Heart left ventricle (tissue), 16 donors: ENCODE measurements around the gene ASCC1. TPM values are rescaled to one million over a fixed set of nuclear protein-coding genes. Genes with fewer than 3 reads are reported as not detected.
A peak's percentile ranks its signal among the peaks of the same experiment; 100 is the strongest.

Experiments
- ATAC-seq, 4 donors: fragments of 200-7000 bp; cut with Tn5 transposase; one replicate each; pipeline ENCODE4 v1.9.1; 2020 to 2022; ENCODE audit warnings: moderate library complexity in 4 of 4, mild to moderate bottlenecking in 3 of 4, moderate number of reproducible peaks in 1 of 4
- DNase-seq, 5 donors: peaks; one replicate each; pipeline ENCODE4 v3.0.0-alpha.2; 2020
- H3K27ac ChIP-seq, 12 donors: fragments of 200-600 bp; sonication (generic) in 4 of 12; one replicate each; pipeline versions ENCODE4 v1.5.0 to v1.8.0; 2016 to 2022; ENCODE audit warnings: mild to moderate bottlenecking in 2 of 12
- H3K27me3 ChIP-seq, 9 donors: fragments of 200-600 bp; sonication (generic) in 2 of 9; one replicate each; pipeline versions ENCODE4 v1.5.1 to v1.8.0; 2016 to 2022; ENCODE audit warnings: mild to moderate bottlenecking in 3 of 9
- H3K36me3 ChIP-seq, 9 donors: fragments of 200-600 bp; sonication (generic) in 2 of 9; one replicate each; pipeline versions ENCODE4 v1.5.0 to v1.8.0; 2018 to 2022; ENCODE audit warnings: mild to moderate bottlenecking in 2 of 9
- H3K4me1 ChIP-seq, 12 donors: fragments of 200-600 bp; sonication (generic) in 4 of 12; one replicate each; pipeline versions ENCODE4 v1.5.0 to v1.8.0; 2016 to 2022; ENCODE audit warnings: mild to moderate bottlenecking in 3 of 12
- H3K4me3 ChIP-seq, 12 donors: fragments of 200-600 bp; sonication (generic) in 4 of 12; one replicate each; pipeline versions ENCODE4 v1.5.0 to v1.8.0; 2017 to 2022; ENCODE audit warnings: mild to moderate bottlenecking in 9 of 12, moderate library complexity in 4 of 12
- H3K9me3 ChIP-seq, 12 donors: fragments of 200-600 bp; sonication (generic) in 4 of 12; one replicate each; pipeline versions ENCODE4 v1.5.0 to v1.8.0; 2016 to 2022; ENCODE audit warnings: mild to moderate bottlenecking in 1 of 12
- POLR2A ChIP-seq, 2 donors: fragments of 450-650 bp; IDR thresholded peaks; one replicate each; pipeline ENCODE4 v1.6.1; 2017; ENCODE audit warnings: antibody characterized with exemption in 2 of 2, mild to moderate bottlenecking in 2 of 2, moderate library complexity in 2 of 2
- WGBS, 4 donors: extraction: QIAGEN DNeasy Blood & Tissue Kit in 2 of 4; methylation state at CpG; one replicate each; pipeline versions ENCODE4 v1.1.5 to v1.1.7; 2013 to 2018; 5-methylcytosine and 5-hydroxymethylcytosine counted together
- intact Hi-C, 10 donors: fragments of 100-400 bp; cut with DNase I; formaldehyde crosslinking; loops; one replicate each; pipeline versions ENCODE4 v1.11.1 to v1.14.2; 2022
- polyA plus RNA-seq, 2 donors: library from polyadenylated mRNA; stranded (reverse); fragments of 200-250 nt; gene quantifications; one replicate each; pipeline ENCODE4 v1.2.3, GENCODE V29; 2013
- total RNA-seq, 9 donors: library from RNA; depleted of rRNA in 2 of 9; stranded (reverse); fragments of >200 nt in 2 of 9; fragmentation: NEBNext Ultra II Directional in 3 of 9; extraction: Animal tissue kit (Norgen Biotek cat#: 25700) in 3 of 9; gene quantifications; one replicate each; pipeline versions ENCODE4 v1.1.0 to v1.2.4, GENCODE V29; 2016 to 2023
- TF ChIP-seq, protein P1 (sequence below), 12 donors: fragments of 200-600 bp; sonication (generic) in 4 of 12; IDR thresholded peaks; one replicate each; pipeline versions ENCODE4 v1.5.0 to v1.8.0; 2018 to 2022; ENCODE audit warnings: antibody characterized with exemption in 12 of 12, mild to moderate bottlenecking in 5 of 12
- donor health status: ischemic (EF 13 %, LVEDD 7.1; RV severe dilation, severe dysfunction).
- donor health status: healthy with polysubstance abuse.
- donor health status: DM: no; HTN: yes; CAD: no.
- donor health status: DM: no; HTN: no; CAD: no.
- donor health status: ischemic (EF 25% LVEDD 6.9; RV normal size, moderate dysfunction).
- donor health status: ischemic (EF 25% LVEDD 5.7; RV mildly dilated, moderate dysfunction).
- donor health status: healthy.
- donor health status: DM: yes; HTN: yes; CAD: no.
- donor health status: ischemic (EF 35%, LVEDD 5.7; RV mildly dilated, moderate dysfunction).
- donor health status: nonischemic (EF 11% LVEDD 7.7; RV severe dilation, severe dysfunction).
- donor health status: DM: yes; HTN: yes; CAD: no.
- donor health status: PGD.
- donor health status: ischemic (EF 29% LVEDD 5.4; RV normal size, mild dysfunction).
- donor health status: nonischemic (EF 23%, LVEDD 6.1; RV moderate dilation, normal function).

ASCC1 gene
- total and polyA plus RNA-seq, 11 donors, result 12.0 to 49.6 (median 35.3) TPM

DNA sequence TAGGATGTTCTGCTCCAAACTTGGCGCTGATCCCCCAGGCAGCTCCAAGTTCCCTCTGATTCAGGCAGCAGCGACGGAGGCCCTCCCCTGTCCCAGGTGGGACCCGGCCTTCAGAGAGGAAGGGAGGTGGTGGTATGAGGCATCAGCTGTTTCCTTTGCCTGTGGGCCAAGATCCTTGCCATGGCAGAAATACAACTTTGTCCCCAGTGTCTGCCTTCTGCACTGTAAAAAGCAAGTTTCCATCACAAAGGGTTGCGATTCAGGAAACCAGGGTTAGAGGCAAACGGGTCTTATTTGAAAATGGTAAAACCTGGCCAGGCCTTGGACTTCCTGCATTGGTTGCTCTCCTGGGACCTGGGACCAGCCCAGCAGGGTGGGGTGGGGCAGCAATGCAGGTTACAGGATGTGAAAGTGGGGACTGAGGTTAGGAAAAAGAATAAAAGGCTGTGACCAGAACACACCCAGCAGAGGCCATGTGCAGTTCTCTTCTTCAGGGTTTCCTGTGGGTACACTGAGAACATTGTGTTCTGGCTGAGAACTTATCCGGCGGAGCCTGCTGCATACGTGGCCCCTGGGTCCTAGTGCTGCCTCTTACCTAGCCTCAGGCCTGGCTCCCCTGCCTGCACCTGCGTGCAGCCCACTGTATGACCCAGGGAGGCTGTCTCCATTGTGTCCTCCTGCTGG lies 32.5 kb upstream of the ASCC1 start:
- Histone ChIP-seq H3K4me3 (peak overlapping the region in 9 of 12 donors; percentile 6 to 39 (median 16)), H3K4me1 (peaks cover 28 to 100% (median 87%) of the 10 kb centered on the region in 12 donors), H3K36me3 (no peaks in the 10 kb centered on the region), H3K27me3 (no peaks in the 10 kb centered on the region), H3K27ac (peak overlapping the region; percentile 81 to 96 (median 92)), H3K9me3 (no peaks in the 10 kb centered on the region)
- TF ChIP-seq POLR2A (IDR thresholded peaks at IDR 0.05), result peak in 1 of 2 donors; percentile 23
- TF ChIP-seq, protein P1, sequence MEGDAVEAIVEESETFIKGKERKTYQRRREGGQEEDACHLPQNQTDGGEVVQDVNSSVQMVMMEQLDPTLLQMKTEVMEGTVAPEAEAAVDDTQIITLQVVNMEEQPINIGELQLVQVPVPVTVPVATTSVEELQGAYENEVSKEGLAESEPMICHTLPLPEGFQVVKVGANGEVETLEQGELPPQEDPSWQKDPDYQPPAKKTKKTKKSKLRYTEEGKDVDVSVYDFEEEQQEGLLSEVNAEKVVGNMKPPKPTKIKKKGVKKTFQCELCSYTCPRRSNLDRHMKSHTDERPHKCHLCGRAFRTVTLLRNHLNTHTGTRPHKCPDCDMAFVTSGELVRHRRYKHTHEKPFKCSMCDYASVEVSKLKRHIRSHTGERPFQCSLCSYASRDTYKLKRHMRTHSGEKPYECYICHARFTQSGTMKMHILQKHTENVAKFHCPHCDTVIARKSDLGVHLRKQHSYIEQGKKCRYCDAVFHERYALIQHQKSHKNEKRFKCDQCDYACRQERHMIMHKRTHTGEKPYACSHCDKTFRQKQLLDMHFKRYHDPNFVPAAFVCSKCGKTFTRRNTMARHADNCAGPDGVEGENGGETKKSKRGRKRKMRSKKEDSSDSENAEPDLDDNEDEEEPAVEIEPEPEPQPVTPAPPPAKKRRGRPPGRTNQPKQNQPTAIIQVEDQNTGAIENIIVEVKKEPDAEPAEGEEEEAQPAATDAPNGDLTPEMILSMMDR (IDR thresholded peaks at IDR 0.05), result no peak
- intact Hi-C loops, result loop anchor here in 6 of 10 donors (1.0 to 10.0 kb wide), 6 partner anchors 24 to 484 kb away; partner anchors contain the start of gene DDIT4 (in 5 of the 6)
- ATAC-seq (peak; percentile 87 to 93 (median 90)), DNase-seq (peak; percentile 88 to 91 (median 88))
- WGBS, 4 donors, result 7 to 11% (median 10%) methylated on average over 10 of the region's 10 CpGs

DNA sequence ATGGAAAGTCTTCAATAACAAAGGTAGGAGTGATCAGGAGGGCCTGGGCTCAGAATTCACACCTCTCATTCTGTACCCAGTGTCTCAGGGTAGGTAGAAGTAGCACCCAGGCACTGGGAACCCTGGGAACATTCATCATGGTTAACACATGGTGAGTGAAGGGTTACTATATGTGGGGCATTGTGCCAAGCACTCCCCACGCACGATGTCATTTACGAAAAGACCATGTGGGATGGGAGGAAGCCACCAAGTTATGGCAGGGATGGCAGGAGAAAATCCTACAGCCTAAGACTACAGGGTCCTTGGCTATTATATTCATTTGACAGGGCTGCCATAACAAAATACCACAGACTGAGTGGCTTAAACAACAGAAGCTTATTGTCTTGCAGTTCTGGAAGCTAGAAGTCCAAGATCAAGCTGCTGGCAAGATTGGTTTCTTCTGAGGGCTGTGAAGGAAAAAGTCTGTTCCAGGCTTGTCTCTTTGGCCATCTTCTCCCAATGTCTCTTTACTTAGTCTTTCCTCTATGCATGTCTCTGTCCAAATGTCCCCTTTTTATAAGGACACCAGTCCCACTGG lies 30.0 kb upstream of the ASCC1 start:
- H3K36me3 ChIP-seq, result no peaks in the 10 kb centered on the region
- TF ChIP-seq, protein P1 (IDR thresholded peaks at IDR 0.05), result no peak
- no peak for TF ChIP-seq POLR2A (IDR thresholded peaks at IDR 0.05)
- 3 to 13% (median 9%) methylated on average over 3 of the region's 3 CpGs for WGBS, 4 donors
- no peaks in the 10 kb centered on the region for H3K27me3 ChIP-seq
- ATAC-seq, result no peak
- intact Hi-C loops, result loop anchor here in 4 of 10 donors (5.0 to 10.0 kb wide), 3 partner anchors 89 to 481 kb away; no protein-coding TSS in a partner anchor
- H3K9me3 ChIP-seq, result no peaks in the 10 kb centered on the region
- H3K4me3 ChIP-seq, result no peak overlapping the region
- DNase-seq, result no peak
- peak overlapping the region; percentile 30 to 96 (median 90) for H3K27ac ChIP-seq
- peaks cover 27 to 99% (median 90%) of the 10 kb centered on the region in 12 donors for H3K4me1 ChIP-seq

DNA sequence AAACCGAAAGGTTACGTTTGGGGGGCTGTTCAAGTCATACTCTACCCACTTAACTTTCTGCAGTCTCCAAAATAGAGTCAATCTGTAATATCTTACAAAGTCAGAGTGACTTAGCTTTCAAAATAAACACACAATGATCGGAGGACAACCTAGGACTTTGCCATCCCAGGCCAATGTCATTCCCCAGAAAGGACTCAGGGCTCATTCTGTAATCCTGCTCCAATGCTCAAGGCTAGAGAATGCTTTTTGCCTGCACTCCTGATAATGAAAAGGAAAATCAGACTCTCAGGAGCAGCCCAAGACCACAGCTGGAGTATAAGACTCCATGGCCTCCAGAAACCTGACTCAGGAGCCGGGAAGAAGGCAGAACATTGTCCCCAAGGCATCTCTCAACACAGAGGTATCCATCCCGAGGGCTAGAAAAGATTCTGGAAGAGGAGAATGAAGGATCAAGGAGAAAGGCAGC lies 28.5 kb upstream of the ASCC1 start:
- TF ChIP-seq, protein P1 (IDR thresholded peaks at IDR 0.05), result no peak
- no peak for TF ChIP-seq POLR2A (IDR thresholded peaks at IDR 0.05)
- Histone ChIP-seq H3K4me1 (peaks cover 24 to 86% (median 76%) of the 10 kb centered on the region in 12 donors), H3K9me3 (no peaks in the 10 kb centered on the region), H3K27ac (peak overlapping the region; percentile 65 to 94 (median 82)), H3K36me3 (no peaks in the 10 kb centered on the region), H3K4me3 (no peak overlapping the region), H3K27me3 (no peaks in the 10 kb centered on the region)
- no peak for ATAC-seq
- intact Hi-C loops, result loop anchor here in 4 of 10 donors (5.0 to 10.0 kb wide), 3 partner anchors 90 to 480 kb away; no protein-coding TSS in a partner anchor
- no peak for DNase-seq
- 63 to 71% (median 65%) methylated on average over 5 of the region's 5 CpGs for WGBS, 4 donors
